SK-N-MC (cell line): ENCODE results near the gene NRIP2.

Experiments
- EZH2 ChIP-seq: fragments of 200-600 bp; sonication (generic); IDR thresholded peaks from one replicate; pipeline ENCODE4 v1.6.1; 2017; ENCODE audit warnings: antibody characterized with exemption
- FOXP2 ChIP-seq: optimal IDR thresholded peaks from 2 replicates; pipeline ENCODE3; 2011; ENCODE audit warnings: mild to moderate bottlenecking, moderate library complexity; ENCODE audit not compliant: insufficient read depth; ENCODE audit errors: extremely low read length, control extremely low read depth
- POLR2AphosphoS5 ChIP-seq: IDR thresholded peaks from 2 replicates; pipeline ENCODE4 v1.6.1; 2012; ENCODE audit warnings: mild to moderate bottlenecking, low read depth, low read length, borderline replicate concordance

DNA sequence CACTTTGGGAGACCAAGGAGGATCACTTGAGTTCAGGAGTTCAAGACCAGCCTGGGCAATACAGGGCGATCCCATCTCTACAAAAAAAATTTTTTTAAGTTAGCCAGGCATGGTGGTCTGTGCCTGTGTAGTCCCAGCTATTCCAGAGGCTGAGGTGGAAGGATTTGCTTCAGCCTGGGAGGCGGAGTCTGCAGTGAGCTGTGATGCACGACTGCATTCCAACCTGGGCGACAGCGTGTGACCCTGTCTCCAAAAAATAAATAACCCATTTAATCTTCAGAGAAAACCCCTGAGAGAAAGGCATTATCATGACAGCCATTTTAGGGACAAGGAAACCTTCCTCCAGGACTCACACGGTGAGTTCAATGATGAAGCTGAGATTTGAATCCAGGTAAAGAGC lies 43.7 kb downstream of the NRIP2 start:
- TF ChIP-seq POLR2AphosphoS5 (no peak), EZH2 (no peak), FOXP2 (no peak)
